Cerebellar cortex (tissue), 1 donor: ENCODE data around the gene TOPORS.
"Not testable (repeated sequence)": the region's sequence is repeated elsewhere in the genome, so short reads cannot be mapped to it uniquely, and the experiment has no call there.

Experiments used
- DNase-seq: peaks from one replicate; pipeline ENCODE4 v3.0.0-alpha.2; 2015; ENCODE audit warnings: low spot score

TOPORS gene

DNA sequence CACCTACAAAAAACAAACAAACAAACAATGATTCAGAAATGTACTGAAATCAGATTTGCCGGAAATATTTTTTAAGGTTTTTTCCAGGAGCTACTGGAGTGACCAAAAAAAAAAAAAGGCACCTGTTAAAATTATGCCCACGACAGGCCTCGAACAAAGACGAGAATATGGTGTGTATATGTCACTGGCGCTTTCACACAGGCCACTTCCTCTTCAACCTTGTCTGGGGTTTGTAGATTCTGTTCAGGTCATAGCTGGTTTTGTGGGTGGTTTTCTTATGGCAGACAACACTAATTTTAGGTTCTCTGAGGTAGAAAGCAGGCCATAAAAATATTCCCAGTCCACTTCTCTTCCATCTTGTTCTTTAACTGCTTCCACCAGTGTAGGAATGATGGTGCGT, 13.6 kb upstream of the TOPORS start:
- DNase-seq, result no peak

DNA sequence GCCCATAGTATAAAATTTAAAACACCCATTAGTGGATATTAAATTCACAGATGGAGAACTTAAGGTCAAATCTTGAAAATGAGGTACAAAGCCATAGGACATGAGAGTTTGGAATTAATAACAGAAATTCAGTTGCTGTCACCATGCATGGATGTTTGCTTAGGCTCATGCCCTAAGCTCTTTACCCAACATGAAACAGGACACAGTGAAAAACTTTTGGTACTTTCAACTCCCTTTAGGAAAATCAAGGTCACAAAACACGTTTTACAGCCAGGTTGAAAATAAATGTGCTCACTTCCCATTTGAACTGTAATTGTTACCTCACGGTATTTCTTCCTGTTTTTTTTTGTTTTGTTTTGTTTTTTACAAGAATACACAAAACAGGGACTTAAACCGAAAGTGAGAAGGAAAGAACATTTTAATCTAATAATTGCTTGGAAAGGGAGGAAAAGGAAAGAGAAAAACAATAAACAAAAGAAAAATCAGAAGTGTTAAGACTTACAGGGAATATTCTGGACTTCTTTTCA, 6.1 kb upstream of the TOPORS start:
- no peak for DNase-seq

DNA sequence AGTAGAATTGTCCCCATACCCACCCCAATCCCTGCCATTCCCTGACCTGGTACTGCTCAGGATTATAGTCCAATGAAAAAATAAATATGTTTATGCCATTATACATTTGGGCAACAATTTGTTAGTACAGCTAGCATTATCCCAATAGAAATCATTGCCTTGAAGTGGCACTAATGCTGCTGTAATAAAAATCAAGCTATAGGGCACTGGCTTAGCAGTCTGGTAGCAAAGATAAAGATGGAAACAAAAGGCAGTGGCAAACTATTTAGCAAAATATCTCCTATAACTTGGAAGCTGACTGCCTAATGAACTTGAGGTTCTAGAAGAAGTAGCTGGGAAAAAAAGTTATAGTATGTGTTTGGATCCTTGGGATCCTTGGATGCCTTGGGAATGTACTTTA, 2.2 kb upstream of the TOPORS start:
- no peak for DNase-seq

DNA sequence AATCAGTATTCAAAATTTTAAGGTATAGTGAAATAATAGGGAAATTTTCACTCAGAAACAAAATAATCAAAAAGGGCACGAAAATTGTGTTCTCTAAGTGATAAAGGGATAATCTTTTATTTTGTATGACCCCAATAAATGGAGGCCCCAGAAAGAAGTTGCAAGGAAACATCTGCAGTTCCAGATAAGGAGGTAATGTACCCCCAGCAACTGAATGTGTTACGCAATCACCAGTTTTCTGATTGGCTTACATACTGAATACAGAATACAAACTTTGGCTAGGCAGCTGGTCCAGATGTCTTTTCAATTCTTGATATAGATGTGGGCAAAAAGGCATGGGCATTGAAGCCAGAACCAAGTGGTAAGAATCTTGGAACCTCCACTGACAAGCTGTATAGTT, 1.7 kb upstream of the TOPORS start:
- no peak for DNase-seq

DNA sequence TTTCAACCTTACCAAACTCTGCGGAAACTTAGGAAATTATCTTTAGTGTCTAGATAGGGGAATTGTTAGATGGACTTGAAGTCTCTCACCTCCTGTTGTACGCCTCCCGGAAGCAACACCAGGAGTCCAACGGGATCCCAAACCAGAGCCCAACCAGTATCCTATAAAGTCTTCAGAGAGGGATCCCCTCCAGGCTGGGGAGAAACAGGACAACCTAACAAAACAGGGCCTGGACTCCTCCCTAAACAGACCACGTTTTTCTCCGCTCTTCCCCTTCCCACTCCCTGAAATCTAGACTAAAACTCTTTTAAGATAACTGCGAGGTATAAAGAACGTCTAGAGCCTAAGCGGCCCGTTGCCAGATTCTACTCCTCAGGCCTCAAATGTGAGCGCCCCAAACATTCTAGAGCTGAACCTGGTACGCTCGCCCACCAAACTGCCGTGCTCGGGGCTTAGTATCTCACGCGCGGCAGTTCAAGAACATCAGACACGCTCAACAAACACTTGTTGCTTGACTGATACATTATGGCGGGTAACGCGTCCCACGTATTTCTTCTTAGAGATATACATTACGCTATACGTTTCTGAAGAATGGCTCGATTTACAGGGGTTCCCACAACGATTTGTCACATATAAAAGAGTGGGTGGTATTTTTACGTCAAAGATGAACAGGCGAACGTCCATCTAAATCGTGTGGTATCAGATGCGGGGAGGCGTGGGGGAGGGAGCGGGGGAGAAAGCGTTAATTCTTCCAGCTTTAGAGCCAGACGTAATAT, 922 bp downstream of the TOPORS start:
- peak; percentile 66 for DNase-seq

DNA sequence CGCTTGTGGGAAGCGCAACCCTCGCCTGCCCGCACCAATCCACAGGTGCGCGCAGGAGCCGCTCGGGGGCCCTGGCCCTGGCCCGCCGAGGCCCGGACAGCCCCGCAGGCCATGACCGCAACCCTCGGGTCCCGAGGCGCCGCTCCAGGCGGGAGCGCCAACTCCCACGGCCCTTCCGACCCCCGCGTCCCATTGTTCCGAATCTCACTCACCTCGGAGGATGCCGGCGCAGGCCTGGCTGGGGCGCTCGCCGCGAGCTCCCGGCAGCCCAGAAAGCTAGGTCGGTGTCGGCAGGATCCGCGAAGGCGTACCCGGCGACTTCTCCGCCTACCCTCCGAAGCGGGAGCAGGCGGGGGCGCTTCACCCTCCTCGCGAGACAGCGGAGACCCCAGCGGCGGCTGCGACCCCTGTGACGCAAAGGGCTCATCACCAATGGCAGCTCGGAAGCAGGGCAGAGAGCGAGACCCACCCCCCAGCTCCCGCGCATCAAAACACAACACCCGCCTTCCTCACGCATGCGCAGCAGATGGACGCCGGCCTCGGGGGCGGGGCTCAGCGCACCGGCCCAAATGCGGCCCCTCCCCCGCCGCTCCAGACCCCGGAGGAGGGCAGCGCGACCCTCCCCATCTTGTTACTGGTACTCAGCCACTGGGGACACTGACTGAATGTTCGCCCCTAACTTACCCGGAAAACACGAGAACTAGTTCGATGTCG, 1.7 kb downstream of the TOPORS start:
- DNase-seq, result peak; percentile 96

DNA sequence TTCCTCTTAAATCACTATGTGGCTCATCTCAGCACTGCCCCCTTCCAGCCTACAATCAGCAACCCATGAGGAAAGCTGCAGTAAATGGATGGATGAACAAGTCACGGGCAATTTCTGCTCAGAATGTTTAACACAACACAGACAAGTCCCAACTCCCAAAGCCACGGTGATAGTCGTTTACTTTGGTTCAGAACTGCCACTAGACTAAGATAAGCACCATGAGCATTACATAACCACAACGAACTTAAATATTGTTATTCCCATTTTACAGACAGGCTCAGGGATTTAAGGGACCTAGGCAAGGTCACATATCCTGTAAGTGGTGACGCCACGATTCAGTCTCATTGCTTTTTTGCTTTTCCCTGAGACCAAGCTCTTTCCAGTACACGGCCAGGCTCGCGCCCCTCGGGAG, 2.2 kb downstream of the TOPORS start:
- peak; percentile 36 for DNase-seq

DNA sequence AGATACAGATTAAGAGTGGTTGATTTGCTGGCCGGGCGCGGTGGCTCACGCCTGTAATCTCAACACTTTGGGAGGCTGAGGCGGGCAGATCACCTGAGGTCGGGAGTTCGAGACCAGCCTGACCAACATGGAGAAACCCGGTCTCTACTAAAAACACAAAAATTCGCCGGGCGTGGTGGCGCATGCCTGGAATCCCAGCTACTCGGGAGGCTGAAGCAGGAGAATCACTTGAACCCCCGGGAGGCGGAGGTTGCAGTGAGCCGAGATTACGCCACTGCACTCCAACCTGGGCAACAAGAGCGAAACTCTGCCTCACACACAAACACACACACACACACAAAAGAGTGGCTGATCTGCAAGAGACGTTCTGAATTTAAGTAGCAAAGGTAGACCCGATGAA, 4.2 kb downstream of the TOPORS start:
- DNase-seq, result not testable (repeated sequence)

DNA sequence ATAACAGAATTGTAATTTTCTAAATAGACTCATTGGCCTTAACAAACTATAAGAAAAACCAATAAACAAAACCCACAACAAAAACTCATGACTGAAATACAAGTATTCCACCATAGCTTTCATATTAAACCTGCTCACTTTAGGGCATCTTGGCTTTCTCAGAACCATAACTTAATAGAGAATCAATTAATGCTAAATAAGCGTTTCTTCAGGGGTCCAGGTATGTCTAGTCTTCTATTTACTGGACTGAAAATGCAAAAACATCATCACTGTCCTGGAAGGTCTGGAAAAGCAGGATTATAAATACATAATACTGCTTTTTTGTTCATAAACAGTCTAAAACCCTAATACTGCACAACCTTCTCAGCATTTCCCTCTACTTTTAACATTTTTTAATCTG, 6.5 kb downstream of the TOPORS start:
- no peak for DNase-seq

DNA sequence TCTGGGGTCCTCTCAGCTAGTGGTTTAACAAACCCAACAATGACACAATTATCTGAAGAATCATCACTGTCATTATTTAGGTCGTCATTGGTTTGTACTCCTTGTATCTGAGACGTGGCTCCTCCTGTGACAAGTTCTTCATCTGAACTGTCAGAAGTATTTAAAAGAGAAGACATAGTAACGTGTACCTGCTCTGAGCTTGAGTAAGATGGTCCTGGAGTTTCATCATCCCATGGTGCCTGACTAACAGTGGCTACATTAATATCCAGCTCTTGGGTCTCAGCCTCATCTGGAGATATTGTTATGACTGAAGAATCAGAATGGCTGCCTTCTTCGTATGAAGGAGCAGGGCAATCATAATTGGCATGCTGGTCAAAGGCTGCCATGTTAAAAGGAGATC, 9.3 kb downstream of the TOPORS start:
- no peak for DNase-seq

DNA sequence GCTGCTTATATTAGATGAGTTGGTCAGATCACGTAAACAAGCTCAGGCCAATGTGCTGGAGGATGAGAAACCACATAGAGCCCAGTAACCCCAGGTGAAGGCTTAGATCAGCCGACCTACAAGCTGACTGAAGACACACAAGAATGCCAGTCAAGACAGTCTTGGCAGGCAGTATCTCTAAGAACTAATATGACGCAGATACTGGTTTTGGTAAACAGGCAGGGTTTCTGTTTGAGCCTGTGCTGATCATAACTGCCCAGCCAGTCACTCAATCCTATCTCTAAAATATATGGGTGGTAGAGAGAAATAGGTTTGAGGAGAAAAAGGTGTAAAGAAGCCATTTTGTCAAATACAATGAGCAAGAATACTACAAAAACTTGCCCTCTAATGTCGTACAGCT, 18.6 kb downstream of the TOPORS start:
- DNase-seq, result no peak

DNA sequence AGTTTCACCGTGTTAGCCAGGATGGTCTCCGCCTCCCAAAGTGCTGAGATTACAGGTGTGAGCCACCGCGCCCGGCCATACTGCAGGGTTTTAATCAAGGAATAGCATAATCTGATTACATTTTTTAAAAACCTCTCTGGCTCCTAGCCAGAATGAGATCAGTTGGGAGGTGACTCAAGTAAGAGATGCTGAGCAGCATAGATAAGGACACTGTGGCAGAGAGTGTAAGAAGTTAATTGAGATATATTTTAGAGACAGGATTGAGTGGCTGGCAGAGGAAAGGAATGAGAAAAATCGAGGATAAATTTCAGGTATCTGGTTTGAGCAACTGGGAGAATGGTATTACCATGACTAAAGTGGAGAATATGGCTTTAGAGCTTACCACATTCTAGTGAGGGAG, 19.1 kb downstream of the TOPORS start:
- DNase-seq, result no peak

DNA sequence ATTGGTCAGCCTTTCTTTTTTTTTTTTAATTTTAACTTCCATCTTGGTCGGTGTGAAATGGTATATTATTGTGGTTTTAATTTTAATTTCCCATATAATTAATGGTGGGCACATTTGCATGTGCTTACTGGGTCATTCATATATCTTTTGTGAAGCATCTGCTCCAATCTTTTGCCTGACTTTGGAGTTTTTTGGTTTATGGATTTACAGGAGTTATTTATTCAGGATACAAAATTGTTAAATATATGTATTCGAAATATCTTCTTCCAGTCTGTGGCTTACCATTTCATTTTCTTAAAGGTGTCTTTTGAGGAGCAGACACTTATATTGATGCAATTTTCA, 25.7 kb downstream of the TOPORS start:
- no peak for DNase-seq

DNA sequence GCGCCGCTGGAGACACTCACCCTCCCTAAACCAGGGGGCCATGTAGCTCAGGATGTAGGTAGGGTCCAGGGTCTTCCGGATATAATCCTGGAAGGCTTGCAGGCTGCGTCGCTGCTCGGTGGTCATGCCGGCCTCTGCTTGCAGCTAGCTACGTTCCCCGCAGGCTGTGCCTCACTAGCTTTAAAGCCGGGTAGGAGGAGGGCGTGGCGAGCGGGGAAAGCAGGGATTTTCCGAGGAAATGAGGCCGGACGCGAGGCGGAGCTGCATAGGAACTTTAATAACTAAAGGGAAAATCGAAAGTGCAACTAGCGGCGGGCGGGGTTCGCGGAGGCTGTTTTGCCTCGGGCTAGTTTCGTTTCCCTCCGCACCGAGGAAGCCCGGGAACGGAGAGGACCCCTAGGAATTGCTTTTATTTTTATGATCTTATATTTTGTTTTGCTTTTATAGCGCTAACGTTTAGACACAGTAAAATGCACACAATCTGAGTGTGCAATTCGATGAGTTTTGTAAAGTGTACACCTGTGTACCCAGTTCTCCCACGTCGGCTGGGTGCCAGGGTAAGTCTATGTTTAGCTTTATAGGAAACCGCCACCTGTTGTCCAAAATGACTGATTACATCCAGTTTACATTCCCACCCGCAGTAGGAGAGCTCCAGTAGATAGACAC, 26.2 kb downstream of the TOPORS start, which contains the start of gene RIGI:
Gene RIGI (minus strand): TSS at position 156 of the 666 bp plus-strand sequence. CDS start 30 bp downstream, at position 126.
- DNase-seq, result peak; percentile 84

DNA sequence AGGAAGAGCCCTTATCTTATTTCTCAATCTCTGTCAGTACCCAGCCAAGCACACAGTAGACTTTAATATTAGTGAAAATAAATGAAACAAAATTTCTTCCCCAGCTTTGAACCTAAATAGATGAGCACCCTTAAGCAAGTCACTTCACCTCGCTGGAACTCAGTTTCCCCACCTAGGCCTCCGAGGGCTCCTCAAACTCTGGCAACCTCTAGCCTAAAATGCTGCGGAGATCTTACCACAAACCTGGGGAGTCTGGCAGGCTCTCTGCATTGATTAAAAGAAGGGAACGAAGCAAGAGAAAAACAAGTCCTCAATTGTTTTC, 26.7 kb downstream of the TOPORS start:
- DNase-seq, result no peak

DNA sequence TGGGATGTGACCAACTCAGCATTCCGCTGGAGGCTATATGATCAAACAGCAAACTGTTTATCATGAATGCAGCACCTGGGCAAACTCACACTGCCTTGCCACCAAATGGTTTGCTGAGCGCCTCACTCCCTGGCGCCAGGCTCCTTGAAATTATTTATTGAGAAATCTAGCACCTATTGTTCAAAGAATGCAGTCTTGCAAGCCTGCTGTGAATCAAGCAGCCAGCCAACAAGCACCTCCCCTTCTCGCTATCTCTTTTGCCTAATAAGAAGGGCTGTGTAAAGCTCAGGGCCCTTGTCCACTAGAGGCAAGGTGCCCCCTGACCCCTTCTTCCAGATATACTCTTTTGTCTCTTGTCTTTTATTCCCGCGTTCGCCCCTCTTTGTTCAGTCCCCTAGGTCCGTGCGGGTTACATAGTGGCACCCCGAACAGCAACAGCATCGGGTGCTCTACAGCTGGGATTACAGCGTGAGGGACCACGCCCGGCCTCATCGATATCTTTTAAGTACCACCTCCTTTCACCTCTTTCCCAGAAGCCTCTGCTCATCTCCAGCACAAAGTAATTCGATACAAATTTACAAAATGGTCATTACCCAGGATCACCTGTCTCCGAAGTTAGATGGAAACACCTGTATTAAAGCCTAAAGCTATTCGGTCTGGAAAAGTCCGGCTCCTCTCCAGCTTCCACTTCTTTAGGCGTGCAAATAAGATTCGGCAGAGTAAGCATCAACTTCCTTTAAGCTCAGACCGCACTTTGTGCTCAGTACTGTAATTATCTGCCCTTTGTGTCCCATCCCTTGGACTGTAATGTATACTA, 27.3 kb downstream of the TOPORS start:
- peak; percentile 25 for DNase-seq

DNA sequence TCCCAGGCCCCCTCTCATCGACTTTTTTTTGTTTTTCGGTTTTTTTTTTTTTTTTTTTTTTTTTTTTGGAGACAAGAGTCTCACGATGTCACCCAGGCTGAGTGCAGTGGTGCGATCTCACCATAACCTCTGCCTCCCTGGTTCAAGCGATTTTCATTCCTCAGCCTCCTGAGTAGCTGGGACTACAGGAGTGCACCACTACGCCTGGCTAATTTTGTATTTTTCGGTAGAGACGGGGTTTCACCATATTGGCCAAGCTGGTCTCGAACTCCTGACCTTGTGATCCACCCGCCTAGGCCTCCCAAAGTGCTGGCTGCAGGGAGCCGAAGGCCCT, 27.9 kb downstream of the TOPORS start:
- DNase-seq, result not testable (repeated sequence)

DNA sequence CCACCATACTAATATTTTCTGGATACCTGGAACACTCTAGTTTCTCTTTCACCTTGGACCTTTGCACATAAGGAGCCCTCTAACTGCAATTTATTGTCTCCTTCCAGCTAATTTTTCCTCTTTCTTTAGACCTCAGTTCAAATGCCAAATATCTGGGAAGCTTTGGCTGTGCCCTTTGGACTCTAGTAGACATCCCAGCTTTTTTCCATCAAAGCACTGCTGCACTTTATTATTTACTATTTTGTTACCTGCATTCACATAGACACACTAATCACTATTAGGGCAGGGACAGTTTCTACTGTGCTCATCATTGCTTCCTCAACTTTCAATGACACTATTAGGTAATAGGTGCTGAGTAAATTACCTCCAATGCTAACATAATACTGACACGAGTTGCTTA, 28.5 kb downstream of the TOPORS start:
- DNase-seq, result no peak

DNA sequence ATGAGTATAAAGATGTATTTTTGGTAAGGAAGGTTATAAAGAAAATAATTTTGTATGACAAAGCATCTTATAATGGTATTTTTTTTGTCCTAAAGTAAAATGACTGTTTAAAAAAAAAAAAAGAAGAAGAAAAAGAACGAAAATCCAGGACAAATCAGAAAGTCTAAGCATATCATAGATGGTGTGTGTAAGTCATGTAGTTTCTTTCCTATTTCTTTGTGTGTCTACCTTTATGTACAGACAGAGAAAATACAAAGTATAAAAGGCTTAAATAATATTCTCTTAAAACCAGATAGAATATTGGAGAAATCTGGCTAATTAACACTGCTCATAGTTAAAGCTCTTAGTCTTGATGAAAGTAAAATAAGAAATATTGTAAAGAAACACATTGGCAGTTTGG, 34.1 kb downstream of the TOPORS start:
- no peak for DNase-seq

DNA sequence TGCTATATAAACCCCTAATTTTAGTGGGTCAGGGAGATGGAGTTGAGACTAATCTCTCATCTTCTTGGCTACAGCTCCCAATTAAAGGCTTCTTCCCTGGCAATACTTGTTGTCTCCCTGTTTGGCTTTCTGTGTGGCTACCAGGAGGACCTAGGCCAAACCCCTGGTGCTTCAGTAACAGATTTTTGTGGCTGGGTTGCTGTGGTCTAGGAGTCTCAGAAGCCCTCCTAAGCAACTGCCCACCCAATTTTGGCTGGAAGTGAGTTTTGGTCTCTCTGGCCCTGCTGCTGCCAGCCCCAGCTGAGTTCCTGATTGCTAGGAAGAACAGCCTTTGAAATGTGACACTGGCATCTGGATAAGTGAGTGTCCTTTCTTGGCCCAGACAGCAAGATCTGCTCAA, 36.1 kb downstream of the TOPORS start:
- no peak for DNase-seq

DNA sequence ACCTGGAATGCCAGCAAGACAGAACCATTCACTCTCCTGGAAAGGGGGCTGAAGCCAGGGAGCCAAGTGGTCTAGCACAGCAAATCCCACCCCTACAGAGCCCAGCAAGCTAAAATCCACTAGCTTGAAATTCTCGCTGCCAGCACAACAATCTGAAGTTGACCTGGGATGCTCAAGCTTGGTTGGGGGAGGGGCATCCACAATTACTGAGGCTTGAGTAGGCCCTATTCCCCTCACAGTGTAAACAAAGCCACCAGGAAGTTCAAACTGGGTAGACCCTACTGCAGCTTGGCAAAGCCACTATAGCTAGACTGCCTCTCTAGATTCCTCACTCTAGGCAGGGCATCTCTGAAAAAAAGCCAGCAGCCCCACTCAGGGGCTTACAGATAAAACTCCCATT, 43.7 kb downstream of the TOPORS start:
- DNase-seq, result no peak

DNA sequence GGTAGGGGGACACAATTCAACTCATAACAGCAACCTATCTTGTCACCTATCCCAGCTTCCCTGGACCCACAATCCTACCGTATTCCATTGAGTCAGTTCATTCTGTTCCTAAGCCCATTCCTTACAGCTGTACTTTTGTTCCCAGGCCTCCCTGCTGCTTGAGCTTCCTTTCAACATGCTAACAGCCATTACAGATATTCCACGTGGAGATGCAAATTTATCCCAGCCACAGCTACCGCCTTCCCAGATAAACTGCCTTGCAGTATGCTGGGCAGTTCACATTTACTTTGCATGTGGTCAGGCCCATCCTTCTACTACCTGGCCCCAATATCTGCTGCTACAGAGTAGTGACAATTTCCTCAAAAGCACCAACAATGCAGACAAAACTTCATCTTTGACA, 49.4 kb downstream of the TOPORS start:
- no peak for DNase-seq
